ENCODE measurements around the gene FADS3.

FADS3 gene

DNA sequence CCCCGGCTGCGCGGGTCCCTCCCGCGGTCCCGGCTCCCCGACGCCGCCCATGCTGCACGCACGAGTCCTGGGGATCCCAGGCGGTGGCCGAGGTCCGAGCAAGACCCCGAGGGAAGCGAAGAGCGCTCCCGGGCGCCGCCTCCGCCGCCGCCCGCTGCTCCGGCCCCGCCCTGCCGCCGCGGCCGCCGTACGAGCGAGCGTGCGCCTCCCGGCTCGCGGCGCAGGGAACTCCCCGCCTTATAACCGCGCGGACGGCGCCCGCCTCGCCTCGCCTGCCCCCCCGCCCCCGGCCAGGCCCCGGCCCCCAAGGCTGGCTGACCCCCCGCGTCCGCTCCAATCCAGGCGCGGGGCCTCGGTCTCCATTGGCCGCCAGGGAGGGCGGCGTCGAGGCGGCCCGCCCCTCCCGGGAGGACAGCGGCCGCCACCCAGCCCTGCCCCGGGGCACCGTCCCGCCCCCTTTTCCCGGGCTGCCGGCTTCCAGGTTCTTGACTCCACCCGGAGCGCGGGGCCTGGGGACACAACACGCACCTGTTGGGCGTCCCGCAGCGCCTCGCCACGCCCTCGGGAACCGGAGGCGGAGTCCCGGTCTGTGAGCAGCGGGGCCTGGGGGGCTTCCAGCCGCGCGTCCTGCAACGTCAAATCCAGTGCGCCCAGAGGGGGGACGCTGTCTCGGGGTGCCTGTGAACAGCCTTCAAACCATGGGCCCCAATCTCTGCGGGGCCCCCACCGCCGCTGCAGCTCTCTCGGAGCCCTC, at the start of gene FADS3:
Gene FADS3, minus strand, starts transcription at position 215 of the 754 bp plus-strand sequence. Its CDS starts 164 bp downstream, at position 51.
- peak; percentile 18 to 24 for DNase-seq (ENCODE audit: low read depth in 1 of 2, low spot score in 1 of 2)

DNA sequence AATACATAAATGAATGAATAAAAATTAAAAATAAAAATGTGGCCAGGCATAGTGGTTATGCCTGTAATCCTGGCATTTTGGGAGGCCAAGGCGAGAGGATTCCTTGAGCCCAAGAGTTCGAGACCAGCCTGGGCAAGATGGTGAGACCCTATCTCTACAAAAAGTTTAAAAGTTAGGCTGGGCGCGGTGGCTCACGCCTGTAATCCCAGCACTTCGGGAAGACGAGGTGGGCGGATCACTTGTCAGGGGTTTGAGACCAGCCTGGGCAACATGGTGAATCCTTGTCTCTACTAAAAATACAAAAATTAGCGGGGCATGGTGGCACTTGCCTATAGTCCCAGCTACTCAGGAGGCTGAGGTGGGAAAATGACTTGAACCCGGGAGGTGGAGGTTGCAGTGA, 49.1 kb upstream of the FADS3 start:
- DNase-seq (ENCODE audit: low read depth in 1 of 2, low spot score in 1 of 2) = no peak

GRCh38 chr11:61935861-61936260, 44.5 kb upstream of the FADS3 start:
- DNase-seq (ENCODE audit: low read depth in 1 of 2, low spot score in 1 of 2) = no peak

DNA sequence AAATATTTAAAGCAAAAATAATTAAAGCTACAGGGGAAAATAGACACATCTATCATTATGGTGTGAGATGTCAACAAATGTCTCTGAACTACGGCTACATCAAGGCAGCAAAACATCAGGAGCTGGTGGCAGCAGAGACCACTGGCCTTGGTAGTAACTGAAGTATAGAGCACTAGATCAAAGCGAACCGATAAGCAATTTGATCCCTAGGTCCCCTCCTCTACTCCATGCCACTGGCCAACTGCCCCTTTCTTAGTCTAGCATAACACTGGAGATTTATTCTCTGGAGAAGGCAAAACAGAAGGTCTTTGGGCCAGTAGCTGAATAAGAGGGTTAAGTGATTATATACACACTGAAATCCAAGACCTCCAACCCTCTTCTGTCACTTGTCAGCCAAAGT, 39.6 kb upstream of the FADS3 start:
- no peak for DNase-seq (ENCODE audit: low read depth in 1 of 2, low spot score in 1 of 2)

DNA sequence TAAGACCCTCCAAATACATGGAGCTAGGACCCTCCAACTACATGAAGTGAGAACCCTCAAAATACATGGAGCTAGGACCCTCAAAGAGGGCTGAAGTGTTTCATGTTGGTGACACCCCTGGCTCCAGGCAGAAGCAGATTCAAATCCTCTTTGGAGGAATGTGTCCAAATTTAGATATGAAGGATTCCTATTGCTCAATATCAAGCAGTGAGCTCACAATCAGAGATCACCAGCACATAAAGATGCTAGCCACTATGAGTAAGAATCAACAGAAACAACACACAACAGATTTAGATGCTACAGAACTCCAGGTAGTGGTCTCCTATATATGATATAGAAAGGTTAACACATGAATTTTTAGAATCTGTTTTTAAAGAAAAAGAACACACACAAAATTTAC, 37.3 kb upstream of the FADS3 start:
- DNase-seq (ENCODE audit: low read depth in 1 of 2, low spot score in 1 of 2) = no peak

- no peak for DNase-seq (ENCODE audit: low read depth in 1 of 2, low spot score in 1 of 2)
These were observed 36.2 kb upstream of the FADS3 start for GRCh38 chr11:61927501-61927900.

DNA sequence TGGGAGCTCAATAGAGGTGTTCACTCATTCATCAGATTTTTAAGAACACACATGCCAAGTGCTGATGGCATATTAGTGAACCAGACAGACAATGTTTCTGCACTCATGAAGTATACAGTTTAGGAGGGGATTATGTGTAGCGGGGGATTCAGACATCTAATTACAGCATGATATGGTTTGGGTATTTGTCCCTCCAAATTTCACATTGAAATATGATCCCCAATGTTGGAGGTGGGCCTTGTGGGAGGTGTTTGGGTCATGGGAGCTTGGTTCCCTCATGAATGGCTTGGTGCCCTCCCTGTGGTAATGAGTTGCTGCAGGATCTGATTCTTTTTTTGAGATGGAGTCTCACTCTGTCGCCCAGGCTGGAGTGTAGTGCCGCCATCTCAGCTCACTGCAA, 34.9 kb upstream of the FADS3 start:
- no peak for DNase-seq (ENCODE audit: low read depth in 1 of 2, low spot score in 1 of 2)

DNA sequence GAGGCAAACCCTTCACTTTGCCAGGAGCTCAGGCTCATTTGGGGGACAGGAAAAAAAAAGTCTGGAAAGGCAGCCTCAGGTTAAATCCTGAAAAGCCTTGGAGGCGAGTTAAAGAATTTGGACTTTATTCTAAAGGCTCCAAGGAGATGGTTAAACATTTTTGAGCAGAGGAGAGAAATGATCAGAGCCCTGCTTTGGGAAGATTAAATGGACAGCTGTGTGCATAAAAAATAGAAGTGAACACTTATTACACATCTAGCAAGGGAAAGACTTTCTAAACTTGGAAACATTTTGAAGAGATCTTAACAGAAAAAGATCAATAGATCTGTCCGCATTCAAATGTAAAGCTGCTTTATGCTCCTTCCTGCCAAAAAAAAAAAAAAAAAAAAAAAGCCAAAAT, 34.4 kb upstream of the FADS3 start:
- no peak for DNase-seq (ENCODE audit: low read depth in 1 of 2, low spot score in 1 of 2)

DNA sequence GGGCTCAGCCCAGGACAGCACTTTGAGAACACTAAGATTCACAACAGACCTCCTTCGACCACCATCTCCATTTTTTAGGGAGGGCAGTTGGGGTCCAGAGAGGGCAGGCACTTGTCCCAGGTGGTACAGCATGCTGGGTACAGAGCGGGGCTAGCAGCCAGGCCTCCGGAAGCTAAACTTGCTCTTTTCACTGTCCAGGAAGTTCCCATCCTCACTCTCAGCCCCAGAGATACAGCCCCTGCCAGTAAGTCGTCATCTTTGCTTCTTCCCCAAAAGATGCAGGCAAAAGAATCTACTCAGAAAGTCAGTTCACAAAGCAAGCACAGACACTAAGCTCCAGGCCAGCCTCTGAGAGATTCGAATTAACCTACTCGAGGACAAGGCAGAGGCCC, 32.7 kb upstream of the FADS3 start:
- no peak for DNase-seq (ENCODE audit: low read depth in 1 of 2, low spot score in 1 of 2)

GRCh38 chr11:61923166-61924063, 32.1 kb upstream of the FADS3 start:
- no peak for DNase-seq (ENCODE audit: low read depth in 1 of 2, low spot score in 1 of 2)

DNA sequence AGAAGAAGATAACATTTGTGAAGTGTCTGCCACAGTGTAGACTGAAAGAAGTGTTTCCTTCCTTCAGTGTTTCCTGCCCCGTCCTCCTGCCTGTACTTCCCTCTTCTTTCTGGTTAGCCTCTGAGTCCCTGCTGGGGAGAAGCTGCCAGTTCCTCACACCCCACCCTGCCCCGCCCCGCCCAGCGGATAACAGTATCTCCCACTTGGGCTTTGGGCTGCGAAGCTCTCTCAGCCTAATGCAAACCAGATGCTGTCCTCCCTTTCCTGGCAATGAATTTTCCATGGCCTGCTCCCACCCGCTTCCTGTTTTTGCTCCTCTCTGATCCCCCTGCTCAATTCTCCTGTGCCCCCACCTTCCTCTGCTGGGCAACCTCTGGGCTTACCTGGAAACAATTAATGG, 31.2 kb upstream of the FADS3 start:
- no peak for DNase-seq (ENCODE audit: low read depth in 1 of 2, low spot score in 1 of 2)

DNA sequence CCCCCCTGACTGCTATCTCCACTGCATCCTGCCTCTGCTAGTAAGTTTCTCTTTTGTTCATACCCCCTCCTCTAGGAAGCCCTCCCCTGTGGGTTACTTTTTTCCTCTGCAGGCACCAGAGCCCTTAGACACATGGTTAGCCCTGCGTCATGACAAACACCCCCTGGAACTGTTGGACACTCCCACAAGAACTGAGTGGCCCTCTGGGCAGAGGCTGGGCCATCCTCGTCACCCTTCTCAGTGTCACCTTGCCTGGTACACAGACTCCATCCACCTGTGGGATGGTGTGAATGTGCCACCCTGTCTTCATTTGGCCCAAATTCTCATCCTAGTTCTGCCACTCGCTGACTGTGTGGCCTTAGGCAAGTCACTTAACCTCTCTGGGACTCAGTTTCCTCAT, 30.1 kb upstream of the FADS3 start:
- DNase-seq (ENCODE audit: low read depth in 1 of 2, low spot score in 1 of 2) = no peak

GRCh38 chr11:61919705-61920631, 28.6 kb upstream of the FADS3 start:
- no peak for DNase-seq (ENCODE audit: low read depth in 1 of 2, low spot score in 1 of 2)

- DNase-seq (ENCODE audit: low read depth in 1 of 2, low spot score in 1 of 2) = no peak
These were observed 27.8 kb upstream of the FADS3 start for GRCh38 chr11:61918938-61919704.

DNA sequence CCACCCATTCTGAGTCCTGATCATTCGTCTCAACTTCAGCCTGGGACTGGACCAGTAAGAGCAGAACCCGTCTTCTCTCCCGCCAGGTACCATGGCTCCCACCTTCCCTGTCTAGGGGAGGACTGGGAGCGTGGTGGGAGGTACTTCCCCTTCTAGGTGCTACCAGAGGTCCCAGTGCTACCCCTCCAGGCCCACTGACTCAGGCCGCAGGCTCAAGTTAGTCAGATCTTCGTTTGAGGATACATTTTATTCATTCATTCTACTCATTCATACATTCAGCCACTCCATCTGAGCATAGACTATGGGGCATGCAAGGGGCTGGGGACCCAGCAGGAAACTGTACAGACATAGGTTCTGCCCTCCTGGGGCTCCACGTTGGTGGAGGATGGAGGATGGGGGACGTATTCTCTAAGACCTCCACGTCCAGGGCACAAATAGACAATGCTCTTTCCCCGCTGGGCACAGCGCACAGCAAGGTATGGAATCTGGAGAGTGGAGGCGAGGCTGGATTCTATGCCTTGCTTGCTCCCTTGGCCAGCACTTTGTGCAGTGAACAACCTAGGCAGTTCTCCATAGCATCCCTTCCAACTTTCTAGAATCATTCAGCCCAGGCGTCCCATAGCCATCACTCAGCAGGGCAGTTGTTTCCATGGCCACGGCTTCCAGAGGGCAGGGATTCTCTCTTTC, 27.0 kb upstream of the FADS3 start:
- DNase-seq (ENCODE audit: low read depth in 1 of 2, low spot score in 1 of 2) = no peak

- DNase-seq (ENCODE audit: low read depth in 1 of 2, low spot score in 1 of 2) = no peak
These were observed 26.2 kb upstream of the FADS3 start, which contains the start of gene RAB3IL1 for GRCh38 chr11:61917334-61918109. Gene RAB3IL1, minus strand, starts transcription at chr11:61917566. Its CDS starts 199 bp downstream, at chr11:61917367.

GRCh38 chr11:61916737-61917333, 25.5 kb upstream of the FADS3 start:
- DNase-seq (ENCODE audit: low read depth in 1 of 2, low spot score in 1 of 2) = no peak

GRCh38 chr11:61914471-61915171, 23.3 kb upstream of the FADS3 start:
- no peak for DNase-seq (ENCODE audit: low read depth in 1 of 2, low spot score in 1 of 2)

All from stimulated activated CD4-positive, alpha-beta T cell treated with anti-CD3 and anti-CD28 coated beads, Interleukin-15, amount 100 ng/mL, for 1 hour (primary cell).